ENCODE data around the gene GRAMD4. TPM values are rescaled to one million over a fixed set of nuclear protein-coding genes. Genes with fewer than 3 reads are reported as not detected.
A peak's percentile ranks its signal among the peaks of the same experiment; 100 is the strongest.

The GRAMD4 gene
- polyA plus RNA-seq, 3 donors, result 21.6 to 24.4 (median 22.8) TPM

GRCh38 chr22:46714550-46714949 lies 94.4 kb downstream of the GRAMD4 start:
- no peak for DNase-seq

- no peak for DNase-seq
Observed at GRCh38 chr22:46719921-46720320, 99.7 kb downstream of the GRAMD4 start.

- no peak for DNase-seq
Observed at GRCh38 chr22:46721501-46722085, 101.4 kb downstream of the GRAMD4 start.

- no peak for DNase-seq
Observed at GRCh38 chr22:46723882-46724281, 103.7 kb downstream of the GRAMD4 start.

GRCh38 chr22:46725096-46725495 lies 104.9 kb downstream of the GRAMD4 start:
- no peak for DNase-seq

- no peak for DNase-seq
Observed at GRCh38 chr22:46726066-46726985, 106.1 kb downstream of the GRAMD4 start.

- no peak for DNase-seq
Observed at GRCh38 chr22:46726986-46727317, 106.8 kb downstream of the GRAMD4 start.

- DNase-seq, result no peak
Observed at GRCh38 chr22:46727813-46728364, 107.7 kb downstream of the GRAMD4 start.

GRCh38 chr22:46728470-46728869 lies 108.3 kb downstream of the GRAMD4 start:
- DNase-seq, result peak; percentile 47

Other genes with a start within 250 kb of the GRAMD4 start
- 10 to 100 TPM; 25.6 to 29.4 (median 29.4) TPM for gene CELSR1, start 82.8 kb upstream of the GRAMD4 start, polyA plus RNA-seq (ENCODE audit: insufficient read length in 3 of 3)
- 10 to 100 TPM; 43.9 to 52.7 (median 50.7) TPM for gene CERK, start 117.9 kb downstream of the GRAMD4 start, polyA plus RNA-seq (ENCODE audit: insufficient read length in 3 of 3)
- gene TBC1D22A, start 142.3 kb downstream of the GRAMD4 start, polyA plus RNA-seq (ENCODE audit: insufficient read length in 3 of 3), result 10 to 100 TPM; 16.9 to 19.2 (median 19.1) TPM

Data from renal pelvis (tissue), 4 donors.